WTC11 (cell line): ENCODE data around the gene ZNF548. TPM values are rescaled to one million over a fixed set of nuclear protein-coding genes. Genes with fewer than 3 reads are reported as not detected.

Experiments
- ATAC-seq: fragments of 200-7000 bp; cut with Tn5 transposase; 2 replicates; pipeline ENCODE4 v1.10.0; 2021; ENCODE audit warnings: mild to moderate bottlenecking, moderate library complexity
- CTCF ChIA-PET: fragments of 300-600 bp; sonication (Branson Sonifier 250); formaldehyde crosslinking; loops from one replicate; lab custom pipeline; 2021; ENCODE audit warnings: antibody characterized with exemption; lab: Charles Lee
- POLR2A ChIA-PET: fragments of 350-600 bp; sonication (Branson Sonifier 250); formaldehyde crosslinking; loops from one replicate; lab custom pipeline; 2021; ENCODE audit warnings: antibody characterized with exemption; lab: Charles Lee
- DNase-seq: peaks from one replicate; pipeline ENCODE4 v3.0.0; 2021; ENCODE audit warnings: low spot score
- H3K27ac Mint-ChIP-seq: 2 replicates; pipeline ENCODE4 v1.8.0; 2021; ENCODE audit warnings: mixed read lengths
- H3K27me3 Mint-ChIP-seq: 2 replicates; pipeline ENCODE4 v1.8.0; 2021; ENCODE audit warnings: low read depth, mild to moderate bottlenecking, moderate library complexity, mixed read lengths
- H3K36me3 Mint-ChIP-seq: 2 replicates; pipeline ENCODE4 v1.8.0; 2021; ENCODE audit warnings: mixed read lengths
- H3K4me1 Mint-ChIP-seq: 2 replicates; pipeline ENCODE4 v1.8.0; 2022; ENCODE audit warnings: mixed read lengths
- H3K4me3 Mint-ChIP-seq: 2 replicates; pipeline ENCODE4 v1.8.0; 2021; ENCODE audit warnings: mild to moderate bottlenecking, moderate library complexity, mixed read lengths
- H3K9me3 Mint-ChIP-seq: 2 replicates; pipeline ENCODE4 v1.8.0; 2021; ENCODE audit warnings: mixed read lengths
- ATF6 ChIP-seq: sonication (generic); formaldehyde crosslinking; IDR thresholded peaks from 2 replicates; pipeline ENCODE4 v1.8.1; 2023; ENCODE audit warnings: mild to moderate bottlenecking, missing genetic modification reagents
- E2F1 ChIP-seq: sonication (generic); formaldehyde crosslinking; IDR thresholded peaks from 2 replicates; pipeline ENCODE4 v1.8.0; 2022; ENCODE audit warnings: mild to moderate bottlenecking, missing genetic modification reagents
- ETV6 ChIP-seq: sonication (generic); formaldehyde crosslinking; IDR thresholded peaks from 2 replicates; pipeline ENCODE4 v1.8.1; 2022; ENCODE audit warnings: mild to moderate bottlenecking, missing genetic modification reagents
- FOXK1 ChIP-seq: sonication (generic); formaldehyde crosslinking; IDR thresholded peaks from 2 replicates; pipeline ENCODE4 v1.8.0; 2022; ENCODE audit warnings: mild to moderate bottlenecking, moderate library complexity, missing genetic modification reagents
- HMGA2 ChIP-seq: fragments of 250-450 bp; sonication (Bioruptor Pico); IDR thresholded peaks from 2 replicates; pipeline ENCODE4 v1.4.0; 2021; ENCODE audit warnings: mild to moderate bottlenecking, moderate library complexity
- JAZF1 ChIP-seq: fragments of 250-450 bp; sonication (Bioruptor Pico); IDR thresholded peaks from 2 replicates; pipeline ENCODE4 v1.9.0; 2021; ENCODE audit warnings: moderate library complexity, mild to moderate bottlenecking, inconsistent platforms
- JUN ChIP-seq: sonication (generic); formaldehyde crosslinking; IDR thresholded peaks from 2 replicates; pipeline ENCODE4 v1.8.0; 2023; ENCODE audit warnings: mild to moderate bottlenecking, missing genetic modification reagents
- KAT7 ChIP-seq: sonication (generic); formaldehyde crosslinking; IDR thresholded peaks from 2 replicates; pipeline ENCODE4 v1.8.1; 2023; ENCODE audit warnings: missing genetic modification reagents, mild to moderate bottlenecking, borderline replicate concordance
- MYBL2 ChIP-seq: sonication (generic); formaldehyde crosslinking; IDR thresholded peaks from 2 replicates; pipeline ENCODE4 v1.8.1; 2023; ENCODE audit warnings: mild to moderate bottlenecking, moderate library complexity, missing genetic modification reagents
- NFATC4 ChIP-seq: fragments of 250-450 bp; sonication (Bioruptor Pico); IDR thresholded peaks from 2 replicates; pipeline ENCODE4 v1.9.0; 2021; ENCODE audit warnings: mild to moderate bottlenecking
- NR1H2 ChIP-seq: sonication (generic); formaldehyde crosslinking; IDR thresholded peaks from 2 replicates; pipeline ENCODE4 v1.9.0; 2021; ENCODE audit warnings: mild to moderate bottlenecking, moderate library complexity, missing genetic modification reagents
- PRDM15 ChIP-seq: sonication (generic); formaldehyde crosslinking; IDR thresholded peaks from 2 replicates; pipeline ENCODE4 v1.8.0; 2022; ENCODE audit warnings: missing genetic modification reagents
- SMAD3 ChIP-seq: sonication (generic); formaldehyde crosslinking; IDR thresholded peaks from 2 replicates; pipeline ENCODE4 v1.8.0; 2022; ENCODE audit warnings: missing genetic modification reagents, mild to moderate bottlenecking, borderline replicate concordance
- SP1 ChIP-seq: sonication (generic); formaldehyde crosslinking; conservative IDR thresholded peaks from 2 replicates; pipeline ENCODE4 v1.8.1; 2022; ENCODE audit warnings: missing genetic modification reagents
- ZBTB21 ChIP-seq: sonication (generic); formaldehyde crosslinking; IDR thresholded peaks from 2 replicates; pipeline ENCODE4 v1.8.1; 2023; ENCODE audit warnings: mild to moderate bottlenecking, missing genetic modification reagents, borderline replicate concordance
- ZNF219 ChIP-seq: sonication (generic); formaldehyde crosslinking; IDR thresholded peaks from 2 replicates; pipeline ENCODE4 v1.8.0; 2023; ENCODE audit warnings: missing genetic modification reagents, mild to moderate bottlenecking, borderline replicate concordance
- ZNF317 ChIP-seq: sonication (generic); formaldehyde crosslinking; IDR thresholded peaks from 2 replicates; pipeline ENCODE4 v1.8.1; 2023; ENCODE audit warnings: low read depth, mild to moderate bottlenecking, moderate library complexity, missing genetic modification reagents, borderline replicate concordance
- ZNF532 ChIP-seq: fragments of 250-450 bp; sonication (Bioruptor Pico); IDR thresholded peaks from 2 replicates; pipeline ENCODE4 v1.9.0; 2021; ENCODE audit warnings: mild to moderate bottlenecking, borderline replicate concordance
- ZSCAN18 ChIP-seq: fragments of 250-450 bp; sonication (Bioruptor Pico); IDR thresholded peaks from 2 replicates; pipeline ENCODE4 v2.1.2; 2022; ENCODE audit warnings: mild to moderate bottlenecking, moderate library complexity
- total RNA-seq: library from RNA; stranded (reverse); gene quantifications from 3 replicates; pipeline ENCODE4 v1.2.3, GENCODE V29; 2021

The ZNF548 gene
- total RNA-seq, 1 experiment from 2014 or later = 11.3 TPM

GRCh38 chr19:57348136-57348535 is 41.5 kb upstream of the ZNF548 start:
- POLR2A ChIA-PET = interaction anchor here (0.6 kb wide), 1 partner anchor 11 kb away, joined by 5 read pairs; no protein-coding TSS in a partner anchor
- H3K27me3 Mint-ChIP-seq = peaks cover 16% of the 10 kb centered on the region
- CTCF ChIA-PET = no interaction called here
- H3K36me3 Mint-ChIP-seq = peaks cover 7% of the 10 kb centered on the region
- no peak for DNase-seq
- TF ChIP-seq HMGA2 (CRISPR knock-in tag) (no peak), ZBTB21 (CRISPR knock-in tag) (no peak), FOXK1 (no peak), KAT7 (CRISPR knock-in tag) (no peak), ZNF532 (CRISPR knock-in tag) (no peak), NFATC4 (CRISPR knock-in tag) (no peak), E2F1 (no peak), ZNF219 (CRISPR knock-in tag) (no peak), ATF6 (no peak), NR1H2 (CRISPR knock-in tag) (no peak), MYBL2 (CRISPR knock-in tag) (no peak), SMAD3 (no peak), SP1 (no peak), ZSCAN18 (CRISPR knock-in tag) (no peak), JUN (no peak), ZNF317 (CRISPR knock-in tag) (no peak), ETV6 (CRISPR knock-in tag) (no peak), PRDM15 (CRISPR knock-in tag) (no peak), JAZF1 (no peak)
- TF ChIP-seq, all 79 proteins: peak for 0
- H3K4me1 Mint-ChIP-seq = peaks cover 20% of the 10 kb centered on the region
- no peak for ATAC-seq
- H3K9me3 Mint-ChIP-seq = no peaks in the 10 kb centered on the region
- no peak overlapping the region for H3K4me3 Mint-ChIP-seq
- no peak overlapping the region for H3K27ac Mint-ChIP-seq
